GM12878 (cell line): Measurements from ENCODE around the gene ITM2C. TPM values are rescaled to one million over a fixed set of nuclear protein-coding genes. Genes with fewer than 3 reads are reported as not detected.

Source experiments
- ATAC-seq: fragments of 200-7000 bp; cut with Tn5 transposase; 3 replicates; pipeline ENCODE4 v1.9.1; 2020; ENCODE audit warnings: mild to moderate bottlenecking, moderate library complexity
- BruUV-seq: library from RNA; stranded (reverse); fragments of 400-500 nt; replicated peaks from 2 replicates; lab custom pipeline; 2021; lab: Mats Ljungman, UMichigan
- CTCF ChIA-PET: fragments of 300-600 bp; sonication (Branson Sonifier 250); formaldehyde crosslinking; extraction: SDS; loops from one replicate; lab custom pipeline; 2021; ENCODE audit warnings: inconsistent platforms; lab: Yijun Ruan, JAX
- POLR2A ChIA-PET: fragments of 350-600 bp; formaldehyde crosslinking; extraction: SDS; loops from one replicate; lab custom pipeline; 2021; ENCODE audit warnings: inconsistent platforms; lab: Charles Lee
- RAD21 ChIA-PET: fragments of 300-600 bp; sonication (Branson Sonifier 250); formaldehyde crosslinking; loops from one replicate; lab custom pipeline; 2023; ENCODE audit warnings: antibody characterized with exemption; ENCODE audit not compliant: unreplicated experiment; lab: Charles Lee
- SMC1A ChIA-PET: fragments of 300-600 bp; sonication (Branson Sonifier 250); formaldehyde crosslinking; loops from one replicate; lab custom pipeline; 2023; ENCODE audit not compliant: unreplicated experiment, uncharacterized antibody; lab: Charles Lee
- DNase-seq: peaks from one replicate; pipeline ENCODE4 v3.0.0-alpha.2; 2011; ENCODE audit warnings: low read depth, low spot score
- FAIRE-seq: peaks from 3 replicates; lab custom pipeline; 2011; peaks lifted over from hg19 to GRCh38; lab: Jason Lieb, UNC
- H2AFZ ChIP-seq: 2 replicates; pipeline ENCODE4 v1.6.0; 2011; ENCODE audit warnings: low read depth, low read length, control low read depth; ENCODE audit not compliant: control insufficient read depth
- H3K27ac ChIP-seq: 2 replicates; pipeline ENCODE4 v1.5.1; 2011; ENCODE audit warnings: control low read depth; ENCODE audit not compliant: control insufficient read depth, insufficient read depth
- H3K27me3 ChIP-seq, 2 experiments: replicated peaks in 1 of 2; 2 replicates each; pipeline versions ENCODE4 v1.6.0 to v1.6.1; 2011; ENCODE audit warnings: low read length in 1 of 2; ENCODE audit not compliant: control insufficient read depth in 2 of 2, insufficient read depth in 2 of 2
- H3K36me3 ChIP-seq, 2 experiments: 2 replicates each; pipeline ENCODE4 v1.5.1; 2011; ENCODE audit warnings: low read length in 1 of 2; ENCODE audit not compliant: control insufficient read depth in 2 of 2, insufficient read depth in 2 of 2
- H3K4me1 ChIP-seq: 2 replicates; pipeline ENCODE4 v1.6.1; 2011; ENCODE audit warnings: mild to moderate bottlenecking, low read length, moderate library complexity, mixed read lengths; ENCODE audit not compliant: control insufficient read depth, insufficient read depth
- H3K4me2 ChIP-seq: 2 replicates; pipeline ENCODE4 v1.6.0; 2011; ENCODE audit warnings: control low read depth; ENCODE audit not compliant: control insufficient read depth, insufficient read depth
- H3K4me3 ChIP-seq: fragments of 200-600 bp; sonication (generic); 2 replicates; pipeline ENCODE4 v1.5.1; 2016
- H3K79me2 ChIP-seq: 2 replicates; pipeline ENCODE4 v1.6.0; 2011; ENCODE audit warnings: low read length; ENCODE audit not compliant: control insufficient read depth, insufficient read depth
- H3K9ac ChIP-seq: 2 replicates; pipeline ENCODE4 v1.8.0; 2011; ENCODE audit warnings: low read length, control low read depth, mixed read lengths; ENCODE audit not compliant: control insufficient read depth, insufficient read depth
- H3K9me3 ChIP-seq: replicated peaks from 3 replicates; pipeline ENCODE4 v1.5.1; 2011; ENCODE audit warnings: mild to moderate bottlenecking, low read length; ENCODE audit not compliant: control insufficient read depth, insufficient read depth
- H4K20me1 ChIP-seq: 2 replicates; pipeline ENCODE4 v1.6.0; 2011; ENCODE audit not compliant: control insufficient read depth, insufficient read depth
- NR2F1 ChIP-seq: fragments of 450-650 bp; conservative IDR thresholded peaks from 2 replicates; pipeline ENCODE4 v1.6.1; 2017; ENCODE audit warnings: mild to moderate bottlenecking
- SMAD1 ChIP-seq: fragments of 450-650 bp; IDR thresholded peaks from 2 replicates; pipeline ENCODE4 v1.6.1; 2018; ENCODE audit warnings: mild to moderate bottlenecking, low read depth; ENCODE audit not compliant: partially characterized antibody
- SREBF2 ChIP-seq: IDR thresholded peaks from 2 replicates; pipeline ENCODE4 v1.6.1; 2012; ENCODE audit warnings: mild to moderate bottlenecking, low read length
- WGBS: methylation state at CpG from one replicate; pipeline ENCODE4 v1.1.6; 2016; ENCODE audit warnings: low lambda C conversion rate; ENCODE audit not compliant: insufficient replicate concordance, insufficient coverage; ENCODE audit errors: missing lambda C conversion rate; 5-methylcytosine and 5-hydroxymethylcytosine counted together
- in situ Hi-C: fragments of 300-500 bp; cut with MboI; formaldehyde crosslinking; loops from 9 replicates; pipeline ENCODE4 v1.14.3; 2018; ENCODE audit warnings: mixed read lengths
- intact Hi-C: fragments of 100-400 bp; cut with micrococcal nuclease; formaldehyde crosslinking; loops from one replicate; pipeline ENCODE4 v1.14.2; 2022; ENCODE audit not compliant: unreplicated experiment
- polyA plus RNA-seq, 11 experiments: library from polyadenylated mRNA; depleted of rRNA in 4 of 11; unstranded in 6 of 11; stranded (reverse) in 5 of 11; fragments of >200 nt; fragmentation: Nextera tagmentation in 4 of 11; fragmentation: Illumina TruSeq in 1 of 11; extraction: Ambion mirVana in 4 of 11; extraction: Trizol in 1 of 11; gene quantifications; 1 replicate in 1 of 11; 2 replicates in 10 of 11; pipeline versions ENCODE4 v1.2.1 to v1.2.3, GENCODE V29; 2011 to 2016; ENCODE audit warnings: inconsistent platforms in 2 of 11, missing spikeins in 2 of 11, low read depth in 1 of 11
- total RNA-seq, 4 experiments: library from RNA; depleted of rRNA in 3 of 4; stranded (reverse); fragments of >200 nt in 3 of 4; fragmentation: Illumina TruSeq in 1 of 4; extraction: Trizol in 1 of 4; gene quantifications; 2 replicates each; pipeline versions ENCODE4 v1.2.1 to v1.2.3, GENCODE V29; 2013 to 2021

Gene ITM2C
- total and polyA plus RNA-seq, 10 of the 15 experiments (the other 5 are each of a cell fraction or from before 2014, with no cell fraction given), result 5.4 to 195 (median 149) TPM

- Histone ChIP-seq H3K9me3 (peaks cover 3% of the 10 kb centered on the region; the same call in 2 of the 3 replicates), H3K27me3 (no peaks in the 10 kb centered on the region; a peak in 1 of 4 replicates), H2AFZ (no peak overlapping the region), H3K27ac (no peak overlapping the region), H3K4me2 (no peak overlapping the region), H3K4me1 (peaks cover 5% of the 10 kb centered on the region; the same call in 1 of the 2 replicates), H4K20me1 (no peaks in the 10 kb centered on the region), H3K9ac (no peak overlapping the region), H3K79me2 (no peaks in the 10 kb centered on the region), H3K4me3 (no peak overlapping the region), H3K36me3 (no peaks in the 10 kb centered on the region)
- POLR2A ChIA-PET, result no interaction called here
- SMC1A ChIA-PET, result interaction anchor here (0.9 to 1.6 kb wide), 2 partner anchors 16 to 223 kb away, joined by 3 to 5 read pairs; no protein-coding TSS in a partner anchor
- intact Hi-C loops (loop anchor here (5.0 to 10.0 kb wide), 2 partner anchors 565 to 582 kb away; partner anchors contain the start of gene B3GNT7), in situ Hi-C loops (loop anchor here (5.0 kb wide), 1 partner anchor 157 kb away; no protein-coding TSS in a partner anchor)
- RAD21 ChIA-PET, result interaction anchor here (0.6 kb wide), 1 partner anchor 622 kb away, joined by 3 read pairs; no protein-coding TSS in a partner anchor
- FAIRE-seq, result no peak
- CTCF ChIA-PET, result interaction anchor here (1.5 kb wide), 1 partner anchor 21 kb away, joined by 4 read pairs; no protein-coding TSS in a partner anchor
- TF ChIP-seq NR2F1, result no peak
- no peak for ATAC-seq
- BruUV-seq, result no TSS peak
- no peak for DNase-seq
- WGBS, result 70% methylated on average over 7 of the region's 7 CpGs
Observed at GRCh38 chr2:230829959-230830358, 34.8 kb upstream of the ITM2C start.

GRCh38 chr2:230830428-230830827 is 34.3 kb upstream of the ITM2C start:
- CTCF ChIA-PET, result interaction anchor here (0.7 to 1.5 kb wide), 3 partner anchors 19 to 83 kb away, joined by 3 to 4 read pairs (median 4); no protein-coding TSS in a partner anchor

More at GRCh38 chr2:230830428-230830827, 34.3 kb upstream of the ITM2C start:
- no peak overlapping the region for H3K27ac ChIP-seq
- H3K4me2 ChIP-seq, result no peak overlapping the region
- SMC1A ChIA-PET, result interaction anchor here (0.9 to 1.6 kb wide), 2 partner anchors 16 to 222 kb away, joined by 3 to 5 read pairs; no protein-coding TSS in a partner anchor
- intact Hi-C loops (no loop called here), in situ Hi-C loops (loop anchor here (5.0 kb wide), 1 partner anchor 157 kb away; no protein-coding TSS in a partner anchor)
- H2AFZ ChIP-seq, result no peak overlapping the region
- H3K79me2 ChIP-seq, result no peaks in the 10 kb centered on the region
- DNase-seq, result no peak
- RAD21 ChIA-PET, result interaction anchor here (0.6 to 1.4 kb wide), 3 partner anchors 94 to 622 kb away, joined by 3 to 5 read pairs (median 3); partner anchors contain the start of gene GPR55
- WGBS, result 73% methylated on average over 7 of the region's 7 CpGs
- H3K4me1 ChIP-seq, result peaks cover 5% of the 10 kb centered on the region; the same call in 1 of the 2 replicates
- H3K27me3 ChIP-seq, result no peaks in the 10 kb centered on the region; a peak in 1 of 4 replicates
- no peak overlapping the region for H3K4me3 ChIP-seq
- POLR2A ChIA-PET, result no interaction called here
- TF ChIP-seq SREBF2 (no peak), SMAD1 (no peak)
- no peaks in the 10 kb centered on the region for H3K36me3 ChIP-seq
- no peak for FAIRE-seq
- no peak overlapping the region for H3K9ac ChIP-seq
- ATAC-seq, result no peak
- H4K20me1 ChIP-seq, result no peaks in the 10 kb centered on the region
- BruUV-seq, result no TSS peak
- H3K9me3 ChIP-seq, result peaks cover 3% of the 10 kb centered on the region; the same call in 2 of the 3 replicates
